GM23248 (cell line): ENCODE measurements around the gene OS9.

Source experiments
- EZH2 ChIP-seq: fragments of 200-600 bp; sonication (generic); IDR thresholded peaks from 2 replicates; pipeline ENCODE4 v1.6.1; 2018; ENCODE audit warnings: antibody characterized with exemption, mild to moderate bottlenecking; ENCODE audit not compliant: insufficient read depth, poor library complexity, severe bottlenecking
- EZH2phosphoT487 ChIP-seq: fragments of 200-600 bp; sonication (generic); IDR thresholded peaks from 2 replicates; pipeline ENCODE4 v1.6.1; 2018; ENCODE audit warnings: antibody characterized with exemption, moderate library complexity, mild to moderate bottlenecking, low read depth; ENCODE audit not compliant: insufficient read depth

GRCh38 chr12:57726884-57727757 is 33.2 kb downstream of the OS9 start:
- TF ChIP-seq EZH2 (no peak), EZH2phosphoT487 (no peak)
